ENCODE measurements around the gene PECR. TPM values are rescaled to one million over a fixed set of nuclear protein-coding genes. Genes with fewer than 3 reads are reported as not detected.
A peak's percentile ranks its signal among the peaks of the same experiment; 100 is the strongest.

Gene PECR
- total and polyA plus RNA-seq, 2 of the 13 experiments (the other 11 are each of a cell fraction or from before 2014, with no cell fraction given) = 151 to 153 TPM

DNA sequence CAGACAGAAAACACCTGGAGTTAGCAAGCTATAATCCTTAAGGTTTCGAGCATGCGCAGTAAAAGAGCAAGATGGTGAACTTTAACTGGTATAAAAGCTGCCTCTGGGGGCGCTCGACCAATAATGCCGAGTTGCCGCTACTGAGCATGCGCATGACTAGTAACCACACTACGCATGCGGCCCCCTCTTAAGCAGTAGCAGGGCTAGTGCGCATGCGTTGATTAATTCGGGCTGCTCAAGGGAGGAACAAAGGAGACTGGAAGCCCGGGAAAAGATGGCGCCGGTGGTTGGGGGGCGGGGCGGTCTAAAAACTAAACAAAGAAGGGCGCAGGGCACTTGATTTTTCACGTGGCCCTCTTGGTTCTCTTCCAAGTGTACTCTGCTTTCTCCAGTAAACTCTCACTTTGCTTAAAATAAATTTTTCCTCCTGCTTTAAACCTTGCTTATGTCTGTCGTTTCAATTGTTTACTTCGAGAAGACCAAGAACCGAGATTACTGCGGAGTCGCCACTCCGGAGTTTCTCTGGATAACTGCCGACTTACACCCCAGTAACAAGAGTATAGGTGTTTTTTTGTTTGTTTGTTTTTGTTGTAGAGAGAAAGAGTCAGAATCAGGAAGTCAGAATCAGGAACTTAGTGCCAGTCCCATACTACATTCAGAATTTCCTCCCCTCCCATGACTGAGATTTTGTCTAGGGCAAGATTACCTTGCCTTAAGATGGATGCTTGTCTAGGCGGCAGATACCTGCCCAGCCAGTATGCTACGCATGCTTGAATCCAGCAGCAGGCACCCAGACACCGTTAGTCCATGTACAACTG lies 33.3 kb upstream of the PECR start (continued):
- TF ChIP-seq ZXDC (CRISPR knock-in tag; IDR thresholded peaks at IDR 0.05) (no peak), PLSCR1 (CRISPR knock-in tag; IDR thresholded peaks at IDR 0.05; ENCODE audit: borderline replicate concordance) (no peak), SMAD9 (CRISPR knock-in tag; IDR thresholded peaks at IDR 0.05) (no peak), HIVEP1 (CRISPR knock-in tag; IDR thresholded peaks at IDR 0.05) (no peak), GABPA (IDR thresholded peaks at IDR 0.05; ENCODE audit: low read depth, low read length) (no peak), GABPA (CRISPR knock-in tag; IDR thresholded peaks at IDR 0.05; ENCODE audit: low read depth) (0 out of 2 replicates have a peak, but pooled peaks have one; percentile 33), ZBTB14 (CRISPR knock-in tag; IDR thresholded peaks at IDR 0.05) (no peak), ZSCAN29 (CRISPR knock-in tag; conservative IDR thresholded peaks at IDR 0.05) (no peak; the same call in 1 of the 2 replicates), GZF1 (CRISPR knock-in tag; IDR thresholded peaks at IDR 0.05) (no peak; the same call in 1 of the 2 replicates), ATF1 (CRISPR knock-in tag; IDR thresholded peaks at IDR 0.05) (no peak), SETDB1 (CRISPR knock-in tag; IDR thresholded peaks at IDR 0.05; ENCODE audit: borderline replicate concordance) (no peak), ELF3 (CRISPR knock-in tag; IDR thresholded peaks at IDR 0.05) (0 out of 2 replicates have a peak, but pooled peaks have one; percentile 21), ZNF549 (CRISPR knock-in tag; IDR thresholded peaks at IDR 0.05) (no peak), BORCS8-MEF2B (CRISPR knock-in tag; IDR thresholded peaks at IDR 0.05) (no peak), RARA (CRISPR knock-in tag; IDR thresholded peaks at IDR 0.05) (no peak), ZNF776 (CRISPR knock-in tag; IDR thresholded peaks at IDR 0.05) (no peak), SPEN (CRISPR knock-in tag; IDR thresholded peaks at IDR 0.05; ENCODE audit: low read depth) (0 out of 2 replicates have a peak, but pooled peaks have one; percentile 33), SMARCC2 (IDR thresholded peaks at IDR 0.05) (no peak), PATZ1 (CRISPR knock-in tag; IDR thresholded peaks at IDR 0.05) (no peak)
- TF ChIP-seq, protein P1, sequence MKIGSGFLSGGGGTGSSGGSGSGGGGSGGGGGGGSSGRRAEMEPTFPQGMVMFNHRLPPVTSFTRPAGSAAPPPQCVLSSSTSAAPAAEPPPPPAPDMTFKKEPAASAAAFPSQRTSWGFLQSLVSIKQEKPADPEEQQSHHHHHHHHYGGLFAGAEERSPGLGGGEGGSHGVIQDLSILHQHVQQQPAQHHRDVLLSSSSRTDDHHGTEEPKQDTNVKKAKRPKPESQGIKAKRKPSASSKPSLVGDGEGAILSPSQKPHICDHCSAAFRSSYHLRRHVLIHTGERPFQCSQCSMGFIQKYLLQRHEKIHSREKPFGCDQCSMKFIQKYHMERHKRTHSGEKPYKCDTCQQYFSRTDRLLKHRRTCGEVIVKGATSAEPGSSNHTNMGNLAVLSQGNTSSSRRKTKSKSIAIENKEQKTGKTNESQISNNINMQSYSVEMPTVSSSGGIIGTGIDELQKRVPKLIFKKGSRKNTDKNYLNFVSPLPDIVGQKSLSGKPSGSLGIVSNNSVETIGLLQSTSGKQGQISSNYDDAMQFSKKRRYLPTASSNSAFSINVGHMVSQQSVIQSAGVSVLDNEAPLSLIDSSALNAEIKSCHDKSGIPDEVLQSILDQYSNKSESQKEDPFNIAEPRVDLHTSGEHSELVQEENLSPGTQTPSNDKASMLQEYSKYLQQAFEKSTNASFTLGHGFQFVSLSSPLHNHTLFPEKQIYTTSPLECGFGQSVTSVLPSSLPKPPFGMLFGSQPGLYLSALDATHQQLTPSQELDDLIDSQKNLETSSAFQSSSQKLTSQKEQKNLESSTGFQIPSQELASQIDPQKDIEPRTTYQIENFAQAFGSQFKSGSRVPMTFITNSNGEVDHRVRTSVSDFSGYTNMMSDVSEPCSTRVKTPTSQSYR (CRISPR knock-in tag; IDR thresholded peaks at IDR 0.05; ENCODE audit: borderline replicate concordance) = peak; percentile 69; the same call in 1 of the 2 replicates
